Fibroblast of the aortic adventitia (primary cell): ENCODE measurements around the gene ETV5. TPM values are rescaled to one million over a fixed set of nuclear protein-coding genes. Genes with fewer than 3 reads are reported as not detected.

Experiments used
- DNase-seq: peaks from one replicate; pipeline ENCODE4 v3.0.0-alpha.2; 2010; ENCODE audit warnings: low read depth
- H3K4me3 ChIP-seq: 2 replicates; pipeline ENCODE4 v1.5.1; 2011; ENCODE audit warnings: low read depth, mild to moderate bottlenecking, control low read depth, low read length, moderate library complexity
- total RNA-seq: library from RNA; depleted of rRNA; stranded (reverse); fragments of >200 nt; gene quantifications from 2 replicates; pipeline ENCODE4 v1.2.3, GENCODE V29; 2012; ENCODE audit warnings: low replicate concordance
- TF ChIP-seq, protein P1 (sequence below): IDR thresholded peaks from 2 replicates; pipeline ENCODE4 v1.5.1; 2011; ENCODE audit warnings: mild to moderate bottlenecking, low read length, control low read depth, inconsistent platforms; ENCODE audit not compliant: insufficient read depth

Gene ETV5
- total RNA-seq, 1 donor, result 78.8 TPM

DNA sequence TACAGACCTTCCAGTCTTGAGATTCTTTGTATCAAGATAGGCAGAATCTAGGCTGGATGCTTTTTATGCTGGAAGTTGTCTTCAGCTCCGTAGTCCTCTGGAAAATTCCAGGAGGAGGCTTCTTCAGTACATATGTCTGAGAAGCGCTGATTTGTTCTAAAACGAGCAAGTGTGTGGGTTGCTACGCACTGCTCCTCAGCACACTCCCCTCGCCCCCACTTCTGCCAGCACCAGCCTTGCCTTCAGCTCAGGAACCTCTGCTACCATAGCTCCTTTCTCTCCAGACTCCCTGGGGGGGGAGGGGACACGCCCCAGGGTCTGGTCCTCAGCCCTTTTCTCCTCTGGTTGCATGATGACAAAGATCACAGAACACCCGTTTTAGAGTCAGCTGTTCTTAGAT, 95.6 kb downstream of the ETV5 start:
- TF ChIP-seq, protein P1, sequence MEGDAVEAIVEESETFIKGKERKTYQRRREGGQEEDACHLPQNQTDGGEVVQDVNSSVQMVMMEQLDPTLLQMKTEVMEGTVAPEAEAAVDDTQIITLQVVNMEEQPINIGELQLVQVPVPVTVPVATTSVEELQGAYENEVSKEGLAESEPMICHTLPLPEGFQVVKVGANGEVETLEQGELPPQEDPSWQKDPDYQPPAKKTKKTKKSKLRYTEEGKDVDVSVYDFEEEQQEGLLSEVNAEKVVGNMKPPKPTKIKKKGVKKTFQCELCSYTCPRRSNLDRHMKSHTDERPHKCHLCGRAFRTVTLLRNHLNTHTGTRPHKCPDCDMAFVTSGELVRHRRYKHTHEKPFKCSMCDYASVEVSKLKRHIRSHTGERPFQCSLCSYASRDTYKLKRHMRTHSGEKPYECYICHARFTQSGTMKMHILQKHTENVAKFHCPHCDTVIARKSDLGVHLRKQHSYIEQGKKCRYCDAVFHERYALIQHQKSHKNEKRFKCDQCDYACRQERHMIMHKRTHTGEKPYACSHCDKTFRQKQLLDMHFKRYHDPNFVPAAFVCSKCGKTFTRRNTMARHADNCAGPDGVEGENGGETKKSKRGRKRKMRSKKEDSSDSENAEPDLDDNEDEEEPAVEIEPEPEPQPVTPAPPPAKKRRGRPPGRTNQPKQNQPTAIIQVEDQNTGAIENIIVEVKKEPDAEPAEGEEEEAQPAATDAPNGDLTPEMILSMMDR, result no peak

DNA sequence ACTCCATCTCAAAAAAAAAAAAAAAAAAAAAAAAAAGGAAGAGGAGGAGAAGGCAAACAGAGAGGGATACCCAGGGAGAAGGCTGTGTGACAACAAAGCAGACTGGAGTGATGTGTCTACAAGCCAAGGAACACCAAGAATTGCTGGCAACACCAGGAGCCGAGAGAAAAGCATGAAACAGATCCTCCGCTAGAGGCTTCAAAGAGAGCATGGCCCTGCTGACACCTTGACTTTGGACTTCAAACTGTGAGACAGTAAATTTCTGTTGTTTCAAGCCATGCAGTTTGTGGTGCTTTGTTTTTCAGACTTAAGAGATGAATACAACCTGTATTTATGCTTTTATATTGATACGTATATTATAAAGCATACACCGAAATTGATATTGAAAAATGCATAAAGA, 96.8 kb downstream of the ETV5 start:
- no peak for DNase-seq
- no peak overlapping the region for H3K4me3 ChIP-seq
- TF ChIP-seq, protein P1, result no peak

More for the DNA sequence above, 95.6 kb downstream of the ETV5 start:
- DNase-seq, result no peak
- no peak overlapping the region for H3K4me3 ChIP-seq

DNA sequence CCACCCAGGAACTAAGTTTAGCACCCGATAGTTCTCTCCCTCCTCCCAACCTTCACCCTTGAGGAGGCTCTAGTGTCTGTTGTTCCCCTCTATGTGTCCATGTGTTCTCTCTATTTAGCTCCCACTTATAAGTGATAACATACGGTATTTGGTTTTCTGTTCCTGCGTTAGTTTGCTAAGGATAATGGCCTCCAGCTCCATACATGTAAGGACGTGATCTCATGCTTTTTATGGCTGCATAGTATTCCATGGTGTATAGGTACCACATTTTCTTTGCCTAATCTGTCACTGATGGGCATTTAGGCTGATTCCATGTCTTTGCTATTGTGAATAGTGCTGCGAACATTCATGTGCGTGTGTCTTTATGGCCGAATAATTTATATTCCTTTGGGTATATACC, 104.2 kb downstream of the ETV5 start:
- TF ChIP-seq, protein P1, result no peak

DNA sequence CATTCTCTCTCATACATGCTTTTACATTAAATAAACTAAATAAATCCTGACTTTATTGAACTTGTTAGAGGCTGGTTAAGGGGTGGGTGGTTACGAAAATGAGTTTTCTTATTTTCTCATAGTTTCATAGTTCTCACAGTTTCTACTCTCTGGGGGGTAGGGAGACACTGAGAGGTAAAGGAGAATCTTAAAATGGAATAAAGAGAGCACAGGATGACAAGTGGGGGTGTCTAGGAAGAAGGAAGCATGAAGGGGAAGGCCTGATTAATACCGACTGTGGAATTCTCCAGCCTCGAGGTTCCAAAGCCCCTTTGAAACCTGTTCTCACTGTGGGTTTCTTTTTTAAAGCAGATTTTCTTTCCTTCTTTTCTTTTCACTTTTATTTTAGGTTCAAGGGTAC, 104.7 kb downstream of the ETV5 start:
- TF ChIP-seq, protein P1, result no peak
- H3K4me3 ChIP-seq, result no peak overlapping the region
- no peak for DNase-seq

More for the DNA sequence above, 104.2 kb downstream of the ETV5 start:
- DNase-seq, result no peak
- no peak overlapping the region for H3K4me3 ChIP-seq

DNA sequence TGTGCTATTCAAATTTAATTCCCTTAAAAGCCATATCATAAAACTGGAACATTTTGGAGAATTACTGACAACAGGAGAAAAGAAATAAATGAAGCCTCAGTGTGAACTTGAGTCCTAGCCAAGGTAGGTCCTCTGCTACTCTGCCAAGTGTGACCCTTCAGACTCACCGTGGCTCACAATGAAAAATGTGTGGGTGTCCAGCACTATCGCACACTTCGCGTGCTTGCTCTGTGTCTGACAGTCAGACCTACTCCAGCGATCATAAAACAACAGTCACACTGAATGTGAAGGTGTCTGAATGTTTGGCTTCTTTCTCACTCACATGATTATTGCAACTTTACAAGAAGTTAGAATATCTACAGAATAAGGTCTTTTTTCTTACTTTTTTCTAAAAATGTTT, 105.3 kb downstream of the ETV5 start:
- H3K4me3 ChIP-seq, result no peak overlapping the region
- no peak for DNase-seq
- TF ChIP-seq, protein P1, result no peak

DNA sequence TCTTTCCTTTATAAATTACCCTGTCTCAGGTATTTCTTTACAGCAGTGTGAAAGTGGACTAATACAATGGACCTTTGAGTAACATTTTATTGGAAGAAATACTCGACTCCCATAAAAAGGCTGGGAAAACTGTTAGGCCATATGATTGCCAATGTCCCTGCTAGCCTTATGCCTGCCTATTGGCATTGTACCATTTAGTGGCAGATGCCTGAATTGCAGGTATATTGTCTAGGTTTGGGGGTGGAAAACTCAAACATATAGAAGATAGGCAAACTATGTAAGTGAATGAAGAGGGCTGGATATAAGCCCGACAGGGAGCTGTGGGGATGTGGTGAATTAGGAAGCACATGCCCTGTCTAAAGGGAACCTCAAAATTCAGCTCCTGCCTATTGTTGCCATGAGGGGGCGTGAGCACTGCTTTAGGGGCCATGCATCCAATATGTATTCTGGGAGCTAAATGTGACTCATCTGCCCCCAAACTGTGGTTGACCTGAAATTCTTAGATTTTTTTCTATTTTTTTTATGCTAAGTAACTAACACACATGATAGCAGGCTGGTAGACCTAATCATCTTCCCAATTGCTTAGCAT, 105.9 kb downstream of the ETV5 start:
- H3K4me3 ChIP-seq, result no peak overlapping the region
- no peak for DNase-seq
- TF ChIP-seq, protein P1, result no peak

DNA sequence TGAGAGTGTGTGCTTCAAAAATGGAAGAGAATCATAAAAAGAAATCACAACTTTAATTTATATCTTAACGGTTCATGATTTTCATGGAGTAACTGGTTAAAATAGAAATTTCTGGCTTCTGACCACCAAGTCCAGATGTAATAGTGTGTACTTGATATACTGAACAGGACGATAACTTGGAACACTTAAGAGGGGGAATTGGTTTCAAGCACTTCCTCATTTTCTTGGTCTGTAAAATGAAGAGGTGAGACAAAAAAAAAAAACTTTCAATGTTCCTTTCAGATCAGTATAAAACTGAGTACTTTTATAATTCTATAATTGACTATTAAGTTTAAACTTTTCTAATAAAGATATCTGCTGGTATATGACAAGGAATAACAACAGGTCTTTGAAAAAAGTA, 107.0 kb downstream of the ETV5 start:
- H3K4me3 ChIP-seq, result no peak overlapping the region
- TF ChIP-seq, protein P1, result no peak
- no peak for DNase-seq
